ENCODE results near the gene NOC3L. TPM values are rescaled to one million over a fixed set of nuclear protein-coding genes. Genes with fewer than 3 reads are reported as not detected.
"Not testable (repeated sequence)": the region's sequence is repeated elsewhere in the genome, so short reads cannot be mapped to it uniquely, and the experiment has no call there.

NOC3L gene
- total and polyA plus RNA-seq, 2 experiments from 2014 or later = 23.4 to 29.9 TPM

DNA sequence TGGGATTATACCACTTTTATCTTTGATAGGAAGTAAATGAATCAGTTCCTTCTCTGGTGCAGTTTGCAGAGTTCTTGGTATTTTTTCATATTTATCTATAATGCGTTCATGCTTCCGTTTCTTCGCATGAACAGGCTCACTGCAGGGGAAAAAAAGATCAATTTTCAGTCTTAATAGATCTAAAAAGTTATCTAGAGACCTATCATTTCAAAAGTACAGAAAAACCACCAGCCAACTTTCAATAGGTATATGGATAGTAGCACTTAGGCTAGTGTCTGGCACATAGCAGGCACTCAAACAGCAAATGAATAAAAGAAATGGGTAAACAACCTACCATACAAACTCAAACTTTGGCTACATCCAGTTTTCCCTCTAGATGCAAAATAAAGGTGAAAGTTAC is 5.5 kb downstream of the NOC3L start:
- no peak overlapping the region for H2AFZ ChIP-seq
- in situ Hi-C loops (cut with MboI) = no loop called here
- peaks cover 15% of the 10 kb centered on the region for H3F3A ChIP-seq (ENCODE audit: insufficient read depth)
- no peak overlapping the region for H3K4me2 ChIP-seq (ENCODE audit: unreplicated experiment)
- peaks cover 22% of the 10 kb centered on the region for H3K4me1 ChIP-seq (ENCODE audit: insufficient read depth)
- peaks cover 39% of the 10 kb centered on the region for H3K36me3 ChIP-seq (ENCODE audit: low read depth)
- H3K9ac ChIP-seq = no peak overlapping the region
- no peak overlapping the region for H3K27ac ChIP-seq
- 98% methylated on average over 3 of the region's 3 CpGs for WGBS, 2 experiments (ENCODE audit: low coverage in 1 of 2, low lambda C conversion rate in 2 of 2, missing lambda C conversion rate in 2 of 2)
- H3K4me3 ChIP-seq = no peak overlapping the region
- H3K9me3 ChIP-seq (ENCODE audit: low read depth) = no peaks in the 10 kb centered on the region
- no peaks in the 10 kb centered on the region for H4K20me1 ChIP-seq (ENCODE audit: insufficient read depth)
- TF ChIP-seq EZH2 (IDR thresholded peaks at IDR 0.05; ENCODE audit: insufficient read depth, poor library complexity, severe bottlenecking) (no peak), EZH2phosphoT487 (IDR thresholded peaks at IDR 0.05; ENCODE audit: insufficient read depth, low read depth) (no peak)
- no peak for DNase-seq
- H3K9me2 ChIP-seq (ENCODE audit: insufficient read depth) = no peaks in the 10 kb centered on the region
- H3K79me2 ChIP-seq (ENCODE audit: insufficient read depth) = peaks cover 47% of the 10 kb centered on the region
- H3K27me3 ChIP-seq (replicated peaks; ENCODE audit: insufficient read depth) = no peaks in the 10 kb centered on the region

DNA sequence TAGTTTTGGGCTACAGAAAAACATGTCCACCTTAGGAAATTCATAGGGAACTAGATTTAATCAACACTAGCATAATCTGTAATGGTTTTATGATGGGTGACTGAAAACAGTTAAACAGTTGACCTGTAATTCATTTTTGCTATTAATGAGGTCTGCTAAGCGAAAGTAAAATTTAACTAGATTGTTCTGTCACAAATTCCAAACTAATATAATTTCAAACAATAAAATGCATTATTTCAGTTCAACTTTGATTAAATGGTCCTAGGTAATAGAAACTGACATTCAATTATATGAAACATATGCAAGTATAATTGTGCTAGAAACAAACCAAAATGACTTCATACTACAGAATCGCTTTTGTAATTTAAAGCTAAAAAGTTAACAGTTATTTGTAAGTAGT is 6.9 kb downstream of the NOC3L start:
- Histone ChIP-seq H3K9me2 (ENCODE audit: insufficient read depth) (no peaks in the 10 kb centered on the region), H3K9ac (no peak overlapping the region), H3K4me2 (ENCODE audit: unreplicated experiment) (no peak overlapping the region), H3K36me3 (ENCODE audit: low read depth) (peaks cover 48% of the 10 kb centered on the region), H3F3A (ENCODE audit: insufficient read depth) (peaks cover 12% of the 10 kb centered on the region), H3K4me3 (no peak overlapping the region), H3K27ac (no peak overlapping the region), H3K4me1 (ENCODE audit: insufficient read depth) (peaks cover 11% of the 10 kb centered on the region), H3K9me3 (ENCODE audit: low read depth) (no peaks in the 10 kb centered on the region), H4K20me1 (ENCODE audit: insufficient read depth) (no peaks in the 10 kb centered on the region), H3K27me3 (replicated peaks; ENCODE audit: insufficient read depth) (no peaks in the 10 kb centered on the region), H2AFZ (no peak overlapping the region), H3K79me2 (ENCODE audit: insufficient read depth) (peaks cover 34% of the 10 kb centered on the region)
- in situ Hi-C loops (cut with MboI) = no loop called here
- DNase-seq = no peak
- TF ChIP-seq EZH2 (IDR thresholded peaks at IDR 0.05; ENCODE audit: insufficient read depth, poor library complexity, severe bottlenecking) (no peak), EZH2phosphoT487 (IDR thresholded peaks at IDR 0.05; ENCODE audit: insufficient read depth, low read depth) (no peak)
- WGBS, 2 experiments (ENCODE audit: low coverage in 1 of 2, low lambda C conversion rate in 2 of 2, missing lambda C conversion rate in 2 of 2) = 98 to 99% methylated on average over 2 of the region's 2 CpGs

- Histone ChIP-seq H3K4me2 (ENCODE audit: unreplicated experiment) (no peak overlapping the region), H4K20me1 (ENCODE audit: insufficient read depth) (no peaks in the 10 kb centered on the region), H3K27me3 (replicated peaks; ENCODE audit: insufficient read depth) (no peaks in the 10 kb centered on the region), H3K27ac (no peak overlapping the region), H3K9me3 (ENCODE audit: low read depth) (no peaks in the 10 kb centered on the region), H3F3A (ENCODE audit: insufficient read depth) (0 out of 2 replicates have a peak, but pooled peaks cover 5% of the 10 kb centered on the region), H3K4me1 (ENCODE audit: insufficient read depth) (peaks cover 4% of the 10 kb centered on the region; the same call in 1 of the 2 replicates), H3K79me2 (ENCODE audit: insufficient read depth) (peaks cover 14% of the 10 kb centered on the region; the same call in 1 of the 2 replicates), H3K4me3 (no peak overlapping the region), H3K36me3 (ENCODE audit: low read depth) (peaks cover 55% of the 10 kb centered on the region), H3K9me2 (ENCODE audit: insufficient read depth) (no peaks in the 10 kb centered on the region), H2AFZ (no peak overlapping the region), H3K9ac (no peak overlapping the region)
- TF ChIP-seq EZH2phosphoT487 (IDR thresholded peaks at IDR 0.05; ENCODE audit: insufficient read depth, low read depth) (no peak), EZH2 (IDR thresholded peaks at IDR 0.05; ENCODE audit: insufficient read depth, poor library complexity, severe bottlenecking) (no peak)
- 96 to 100% methylated on average over 3 of the region's 3 CpGs for WGBS, 2 experiments (ENCODE audit: low coverage in 1 of 2, low lambda C conversion rate in 2 of 2, missing lambda C conversion rate in 2 of 2)
- DNase-seq = peak; percentile 10
- in situ Hi-C loops (cut with MboI) = no loop called here
These were observed 9.4 kb downstream of the NOC3L start for GRCh38 chr10:94353336-94353735.

DNA sequence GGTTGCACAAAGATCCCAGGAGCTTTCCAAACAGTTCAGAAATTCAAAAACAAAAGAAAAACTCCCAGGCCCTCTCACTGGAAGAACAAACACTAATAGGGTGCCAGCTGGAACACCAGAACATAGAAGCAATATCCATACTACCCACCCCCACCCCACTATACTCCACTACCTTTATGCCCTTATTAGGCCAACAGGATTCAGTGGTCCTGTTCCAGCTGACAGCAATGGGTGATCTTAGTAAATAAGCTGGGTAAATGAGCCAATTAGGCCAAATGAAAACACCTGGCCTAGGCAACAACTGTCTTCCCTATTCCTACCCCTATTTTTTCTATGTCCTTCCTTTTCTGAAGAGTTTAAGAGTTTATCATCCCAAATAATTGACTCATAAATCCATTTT is 11.7 kb downstream of the NOC3L start:
- Histone ChIP-seq H3K79me2 (ENCODE audit: insufficient read depth) (no peaks in the 10 kb centered on the region; the same call in 1 of the 2 replicates), H3F3A (ENCODE audit: insufficient read depth) (0 out of 2 replicates have a peak, but pooled peaks cover 5% of the 10 kb centered on the region), H3K9me2 (ENCODE audit: insufficient read depth) (no peaks in the 10 kb centered on the region), H3K9ac (no peak overlapping the region), H3K36me3 (ENCODE audit: low read depth) (peaks cover 50% of the 10 kb centered on the region), H3K4me3 (no peak overlapping the region), H3K4me2 (ENCODE audit: unreplicated experiment) (no peak overlapping the region), H3K27ac (no peak overlapping the region), H3K9me3 (ENCODE audit: low read depth) (no peaks in the 10 kb centered on the region), H3K4me1 (ENCODE audit: insufficient read depth) (no peaks in the 10 kb centered on the region), H2AFZ (no peak overlapping the region), H4K20me1 (ENCODE audit: insufficient read depth) (no peaks in the 10 kb centered on the region), H3K27me3 (replicated peaks; ENCODE audit: insufficient read depth) (no peaks in the 10 kb centered on the region)
- DNase-seq = no peak
- TF ChIP-seq EZH2phosphoT487 (IDR thresholded peaks at IDR 0.05; ENCODE audit: insufficient read depth, low read depth) = no peak
- in situ Hi-C loops (cut with MboI) = no loop called here

- H3K9me2 ChIP-seq (ENCODE audit: insufficient read depth); H2AFZ ChIP-seq; H3F3A ChIP-seq (ENCODE audit: insufficient read depth); H4K20me1 ChIP-seq (ENCODE audit: insufficient read depth); H3K9me3 ChIP-seq (ENCODE audit: low read depth); H3K4me3 ChIP-seq; H3K4me1 ChIP-seq (ENCODE audit: insufficient read depth); H3K4me2 ChIP-seq (ENCODE audit: unreplicated experiment); H3K9ac ChIP-seq; H3K27ac ChIP-seq; in situ Hi-C loops (cut with MboI); H3K79me2 ChIP-seq (ENCODE audit: insufficient read depth); H3K27me3 ChIP-seq (replicated peaks; ENCODE audit: insufficient read depth): not testable (repeated sequence)
- H3K36me3 ChIP-seq (ENCODE audit: low read depth) = peaks cover 51% of the 10 kb centered on the region
- WGBS, 2 experiments (ENCODE audit: low coverage in 1 of 2, low lambda C conversion rate in 2 of 2, missing lambda C conversion rate in 2 of 2) = 69 to 82% methylated on average over 4 of the region's 4 CpGs
- peak; percentile 8 for DNase-seq
These were observed 12.2 kb downstream of the NOC3L start for GRCh38 chr10:94350500-94350899.
